PC-9 (cell line): Measurements from ENCODE around the gene UBR1. TPM values are rescaled to one million over a fixed set of nuclear protein-coding genes. Genes with fewer than 3 reads are reported as not detected.

Experiments used
- BruUV-seq: library from RNA; stranded (reverse); fragments of 400-500 nt; replicated peaks from 2 replicates; lab custom pipeline; 2021; lab: Mats Ljungman, UMichigan
- CTCF ChIA-PET: fragments of 300-600 bp; sonication (Branson Sonifier 250); formaldehyde crosslinking; loops from one replicate; lab custom pipeline; 2022; ENCODE audit warnings: antibody characterized with exemption; lab: Charles Lee
- POLR2A ChIA-PET: fragments of 300-600 bp; sonication (Branson Sonifier 250); formaldehyde crosslinking; loops from one replicate; lab custom pipeline; 2022; ENCODE audit warnings: antibody characterized with exemption; ENCODE audit not compliant: unreplicated experiment; lab: Charles Lee
- DNase-seq, 2 experiments: peaks; one replicate each; pipeline versions ENCODE4 v3.0.0 to v3.0.0-alpha.2; 2015 to 2022; ENCODE audit warnings: mixed read lengths in 1 of 2
- H2AFZ ChIP-seq: fragments of 200-600 bp; sonication (generic); 2 replicates; pipeline ENCODE4 v1.8.1; 2017; ENCODE audit warnings: antibody characterized with exemption
- H3F3A ChIP-seq: fragments of 200-600 bp; sonication (generic); 2 replicates; pipeline ENCODE4 v1.8.1; 2017; ENCODE audit warnings: antibody characterized with exemption, mild to moderate bottlenecking, low read depth; ENCODE audit not compliant: insufficient read depth
- H3K27ac ChIP-seq: fragments of 200-600 bp; sonication (generic); 2 replicates; pipeline ENCODE4 v1.6.1; 2016; ENCODE audit warnings: mixed run types
- H3K27me3 ChIP-seq: fragments of 200-600 bp; sonication (generic); 2 replicates; pipeline ENCODE4 v1.6.1; 2016; ENCODE audit warnings: low read depth, mixed run types; ENCODE audit not compliant: insufficient read depth
- H3K36me3 ChIP-seq: fragments of 200-600 bp; sonication (generic); 2 replicates; pipeline ENCODE4 v1.6.1; 2016; ENCODE audit warnings: low read depth, mixed run types
- H3K4me1 ChIP-seq: fragments of 200-600 bp; sonication (generic); replicated peaks from 2 replicates; pipeline ENCODE4 v1.6.1; 2016; ENCODE audit warnings: mixed run types; ENCODE audit not compliant: insufficient read depth
- H3K4me2 ChIP-seq: fragments of 200-600 bp; sonication (generic); 2 replicates; pipeline ENCODE4 v1.6.1; 2017; ENCODE audit warnings: mixed run types
- H3K4me3 ChIP-seq: fragments of 200-600 bp; sonication (generic); 2 replicates; pipeline ENCODE4 v1.6.1; 2016; ENCODE audit warnings: mixed run types
- H3K79me2 ChIP-seq: fragments of 200-600 bp; sonication (generic); 2 replicates; pipeline ENCODE4 v1.6.1; 2017; ENCODE audit warnings: low read depth, mixed run types
- H3K9me2 ChIP-seq: fragments of 200-600 bp; sonication (generic); 2 replicates; pipeline ENCODE4 v1.8.1; 2017; ENCODE audit warnings: mild to moderate bottlenecking; ENCODE audit not compliant: insufficient read depth
- H3K9me3 ChIP-seq: fragments of 200-600 bp; sonication (generic); 2 replicates; pipeline ENCODE4 v1.8.1; 2016; ENCODE audit warnings: low read depth; ENCODE audit not compliant: insufficient read depth
- H4K20me1 ChIP-seq: fragments of 200-600 bp; sonication (generic); 2 replicates; pipeline ENCODE4 v1.8.1; 2017; ENCODE audit not compliant: insufficient read depth
- EZH2 ChIP-seq: fragments of 200-600 bp; sonication (generic); IDR thresholded peaks from 2 replicates; pipeline ENCODE4 v1.8.0; 2017; ENCODE audit warnings: antibody characterized with exemption, low read depth
- intact Hi-C: fragments of 100-400 bp; cut with micrococcal nuclease; formaldehyde crosslinking; loops from one replicate; pipeline ENCODE4 v1.10.0; 2022; ENCODE audit not compliant: unreplicated experiment
- total RNA-seq: library from RNA; stranded (reverse); gene quantifications from 2 replicates; pipeline ENCODE4 v1.2.3, GENCODE V29; 2021
- TF ChIP-seq, protein P1 (sequence below): fragments of 200-600 bp; sonication (generic); conservative IDR thresholded peaks from 2 replicates; pipeline ENCODE4 v1.6.1; 2017; ENCODE audit warnings: mixed run types, antibody characterized with exemption, mild to moderate bottlenecking, moderate library complexity

Gene UBR1
- total RNA-seq, 1 experiment from 2014 or later = 17.1 TPM

DNA sequence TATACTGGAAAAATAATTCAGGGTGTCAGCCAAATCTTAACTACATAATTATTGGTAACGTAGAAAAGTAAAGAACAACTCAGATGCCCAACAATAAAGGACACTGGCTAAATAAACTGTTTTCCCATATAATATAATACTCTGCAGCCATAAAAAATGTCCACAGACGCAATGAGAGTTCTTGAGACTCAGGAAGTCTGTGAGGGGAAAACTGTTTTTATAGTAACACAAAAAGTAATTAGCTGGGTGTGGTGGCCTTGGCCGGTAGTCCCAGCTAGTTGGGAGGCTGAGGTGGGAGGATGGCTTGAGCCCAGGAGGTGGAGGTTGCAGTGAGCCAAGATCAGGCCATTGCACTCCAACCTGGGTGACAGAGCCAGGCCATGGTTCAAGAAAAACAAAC lies 5.5 kb upstream of the UBR1 start:
- Histone ChIP-seq H3K4me1 (no peaks in the 10 kb centered on the region), H3K27me3 (no peaks in the 10 kb centered on the region), H3K36me3 (no peaks in the 10 kb centered on the region), H3K27ac (no peak overlapping the region), H3K4me2 (no peak overlapping the region), H3K4me3 (no peak overlapping the region), H3K9me2 (no peaks in the 10 kb centered on the region), H4K20me1 (no peaks in the 10 kb centered on the region), H2AFZ (no peak overlapping the region), H3K79me2 (no peaks in the 10 kb centered on the region), H3K9me3 (no peaks in the 10 kb centered on the region), H3F3A (no peaks in the 10 kb centered on the region)
- ChIA-PET CTCF (interaction anchor here (0.6 to 0.7 kb wide), 2 partner anchors 11 to 72 kb away, joined by 3 to 4 read pairs; no protein-coding TSS in a partner anchor), POLR2A (no interaction called here)
- TF ChIP-seq, protein P1, sequence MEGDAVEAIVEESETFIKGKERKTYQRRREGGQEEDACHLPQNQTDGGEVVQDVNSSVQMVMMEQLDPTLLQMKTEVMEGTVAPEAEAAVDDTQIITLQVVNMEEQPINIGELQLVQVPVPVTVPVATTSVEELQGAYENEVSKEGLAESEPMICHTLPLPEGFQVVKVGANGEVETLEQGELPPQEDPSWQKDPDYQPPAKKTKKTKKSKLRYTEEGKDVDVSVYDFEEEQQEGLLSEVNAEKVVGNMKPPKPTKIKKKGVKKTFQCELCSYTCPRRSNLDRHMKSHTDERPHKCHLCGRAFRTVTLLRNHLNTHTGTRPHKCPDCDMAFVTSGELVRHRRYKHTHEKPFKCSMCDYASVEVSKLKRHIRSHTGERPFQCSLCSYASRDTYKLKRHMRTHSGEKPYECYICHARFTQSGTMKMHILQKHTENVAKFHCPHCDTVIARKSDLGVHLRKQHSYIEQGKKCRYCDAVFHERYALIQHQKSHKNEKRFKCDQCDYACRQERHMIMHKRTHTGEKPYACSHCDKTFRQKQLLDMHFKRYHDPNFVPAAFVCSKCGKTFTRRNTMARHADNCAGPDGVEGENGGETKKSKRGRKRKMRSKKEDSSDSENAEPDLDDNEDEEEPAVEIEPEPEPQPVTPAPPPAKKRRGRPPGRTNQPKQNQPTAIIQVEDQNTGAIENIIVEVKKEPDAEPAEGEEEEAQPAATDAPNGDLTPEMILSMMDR = no peak
- no peak for TF ChIP-seq EZH2
- intact Hi-C loops = no loop called here
- no TSS peak for BruUV-seq
- DNase-seq = no peak

DNA sequence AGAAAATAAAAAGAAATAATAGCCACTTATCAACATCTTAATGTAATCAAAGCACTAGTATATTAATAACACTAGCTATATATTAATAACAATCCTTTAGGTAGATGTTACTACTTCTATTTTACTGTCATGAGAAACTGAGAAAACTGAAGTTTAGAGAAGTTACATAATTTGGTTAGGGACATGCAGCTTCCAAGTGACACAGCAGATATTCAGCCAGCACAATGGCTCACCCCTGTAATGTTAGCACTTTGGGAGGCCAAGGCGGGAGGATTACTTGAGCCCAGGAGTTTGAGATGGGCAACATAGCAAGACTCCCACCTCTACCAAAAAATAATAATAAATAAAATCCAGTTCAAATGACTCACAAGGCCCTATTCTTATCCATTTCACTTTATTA lies 1.9 kb upstream of the UBR1 start:
- TF ChIP-seq, protein P1 = no peak
- no peak for TF ChIP-seq EZH2
- no TSS peak for BruUV-seq
- Histone ChIP-seq H3K27ac (no peak overlapping the region), H4K20me1 (no peaks in the 10 kb centered on the region), H3K4me2 (no peak overlapping the region), H3K36me3 (no peaks in the 10 kb centered on the region), H3K79me2 (peaks cover 28% of the 10 kb centered on the region), H3F3A (peaks cover 4% of the 10 kb centered on the region; the same call in 1 of the 2 replicates), H3K9me3 (no peaks in the 10 kb centered on the region), H3K9me2 (no peaks in the 10 kb centered on the region), H2AFZ (no peak overlapping the region), H3K27me3 (no peaks in the 10 kb centered on the region), H3K4me1 (peaks cover 13% of the 10 kb centered on the region), H3K4me3 (no peak overlapping the region)
- CTCF ChIA-PET = interaction anchor here (0.7 kb wide), 1 partner anchor 113 kb away, joined by 4 read pairs; no protein-coding TSS in a partner anchor
- DNase-seq = no peak
- POLR2A ChIA-PET = no interaction called here
- intact Hi-C loops = no loop called here

DNA sequence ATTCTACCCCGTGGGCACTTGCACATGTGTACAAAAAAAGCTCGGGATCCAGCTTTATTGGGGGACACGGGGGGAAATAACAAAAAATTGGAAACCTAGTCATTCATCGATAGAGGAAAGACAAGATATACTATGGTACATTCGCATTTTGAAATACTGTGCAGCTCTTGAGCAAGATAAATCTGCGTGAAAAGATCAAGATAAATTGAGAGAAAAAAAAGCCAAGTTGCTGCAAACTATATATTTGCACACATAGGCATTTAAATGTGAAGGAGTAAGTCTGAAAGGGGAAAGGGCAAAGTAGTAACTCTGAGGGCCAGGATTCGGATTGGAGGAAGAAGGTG lies 620 bp upstream of the UBR1 start:
- Histone ChIP-seq H3K79me2 (peaks cover 31% of the 10 kb centered on the region), H3K4me2 (peak overlapping the region; percentile 88), H3K4me3 (peak overlapping the region; percentile 80), H3K4me1 (peaks cover 13% of the 10 kb centered on the region), H3K9me3 (no peaks in the 10 kb centered on the region), H4K20me1 (no peaks in the 10 kb centered on the region), H3K36me3 (no peaks in the 10 kb centered on the region), H3K9me2 (no peaks in the 10 kb centered on the region), H3F3A (peaks cover 4% of the 10 kb centered on the region; the same call in 1 of the 2 replicates), H3K27me3 (no peaks in the 10 kb centered on the region), H3K27ac (peak overlapping the region; percentile 33; the same call in 1 of the 2 replicates), H2AFZ (peak overlapping the region; percentile 84)
- no peak for DNase-seq
- CTCF ChIA-PET = no interaction called here
- POLR2A ChIA-PET = no interaction called here
- no TSS peak for BruUV-seq
- TF ChIP-seq, protein P1 = no peak
- TF ChIP-seq EZH2 = no peak
- intact Hi-C loops = no loop called here
